Measurements from ENCODE around the gene CCDC169.

- no peak for TF ChIP-seq CTCF (IDR thresholded peaks at IDR 0.05)
- TF ChIP-seq POLR2A (IDR thresholded peaks at IDR 0.05): no peak
Observed at GRCh38 chr13:36325912-36326311, 28.3 kb upstream of the CCDC169 start.

Data from testis (tissue), 2 donors.